ENCODE measurements around the gene TPRG1L. TPM values are rescaled to one million over a fixed set of nuclear protein-coding genes. Genes with fewer than 3 reads are reported as not detected.

The TPRG1L gene
- total and polyA plus RNA-seq, 4 donors: 24.1 to 46.6 (median 32.9) TPM

- H3K36me3 ChIP-seq (ENCODE audit: control insufficient read depth in 4 of 4, insufficient read depth in 4 of 4, low read length in 4 of 4): no peaks in the 10 kb centered on the region
- ATAC-seq (ENCODE audit: insufficient read depth, low FRiP score): no peak
- H3K27ac ChIP-seq (ENCODE audit: low read depth in 1 of 2, low read length in 1 of 2): no peak overlapping the region
- WGBS, 2 donors: 80 to 88% methylated on average over 9 of the region's 9 CpGs
- no peak for TF ChIP-seq CTCF (IDR thresholded peaks at IDR 0.05; ENCODE audit: control extremely low read depth, extremely low read depth)
- DNase-seq: no peak
- H3K9ac ChIP-seq (ENCODE audit: insufficient read depth in 1 of 2, low read length in 2 of 2): no peak overlapping the region
- peaks cover 0 to 20% (median 10%) of the 10 kb centered on the region in 5 donors for H3K4me1 ChIP-seq (ENCODE audit: control insufficient read depth in 5 of 5, insufficient read depth in 5 of 5, low read length in 5 of 5)
- no peak overlapping the region for H3K4me3 ChIP-seq
- H3K27me3 ChIP-seq (ENCODE audit: control insufficient read depth in 3 of 3, insufficient read depth in 3 of 3, low read length in 2 of 3): peaks cover 0 to 5% (median 0%) of the 10 kb centered on the region in 3 donors
- H3K9me3 ChIP-seq (ENCODE audit: control insufficient read depth in 4 of 4, insufficient read depth in 3 of 4, low read length in 3 of 4): no peaks in the 10 kb centered on the region
These were observed 45.2 kb downstream of the TPRG1L start for GRCh38 chr1:3669971-3670431.

GRCh38 chr1:3670823-3671265, 46.0 kb downstream of the TPRG1L start:
- DNase-seq: no peak
- no peaks in the 10 kb centered on the region for H3K9me3 ChIP-seq (ENCODE audit: control insufficient read depth in 4 of 4, insufficient read depth in 3 of 4, low read length in 3 of 4)
- peaks cover 0 to 20% (median 10%) of the 10 kb centered on the region in 5 donors for H3K4me1 ChIP-seq (ENCODE audit: control insufficient read depth in 5 of 5, insufficient read depth in 5 of 5, low read length in 5 of 5)
- WGBS, 2 donors: 87 to 90% methylated on average over 14 to 15 of the region's 15 CpGs
- no peak overlapping the region for H3K4me3 ChIP-seq
- ATAC-seq (ENCODE audit: insufficient read depth, low FRiP score): no peak
- no peaks in the 10 kb centered on the region for H3K36me3 ChIP-seq (ENCODE audit: control insufficient read depth in 4 of 4, insufficient read depth in 4 of 4, low read length in 4 of 4)
- H3K9ac ChIP-seq (ENCODE audit: insufficient read depth in 1 of 2, low read length in 2 of 2): no peak overlapping the region
- TF ChIP-seq CTCF (IDR thresholded peaks at IDR 0.05; ENCODE audit: control extremely low read depth, extremely low read depth): no peak
- H3K27ac ChIP-seq (ENCODE audit: low read depth in 1 of 2, low read length in 1 of 2): no peak overlapping the region
- H3K27me3 ChIP-seq (ENCODE audit: control insufficient read depth in 3 of 3, insufficient read depth in 3 of 3, low read length in 2 of 3): peaks cover 0 to 5% (median 0%) of the 10 kb centered on the region in 3 donors

- H3K4me1 ChIP-seq (ENCODE audit: control insufficient read depth in 5 of 5, insufficient read depth in 5 of 5, low read length in 5 of 5): peaks cover 0 to 20% (median 10%) of the 10 kb centered on the region in 5 donors
- no peak for DNase-seq
- TF ChIP-seq CTCF (IDR thresholded peaks at IDR 0.05; ENCODE audit: control extremely low read depth, extremely low read depth): no peak
- H3K4me3 ChIP-seq: no peak overlapping the region
- 61 to 74% methylated on average over 29 of the region's 29 CpGs for WGBS, 2 donors
- no peak overlapping the region for H3K27ac ChIP-seq (ENCODE audit: low read depth in 1 of 2, low read length in 1 of 2)
- peaks cover 0 to 5% (median 0%) of the 10 kb centered on the region in 3 donors for H3K27me3 ChIP-seq (ENCODE audit: control insufficient read depth in 3 of 3, insufficient read depth in 3 of 3, low read length in 2 of 3)
- no peak for ATAC-seq (ENCODE audit: insufficient read depth, low FRiP score)
- H3K9me3 ChIP-seq (ENCODE audit: control insufficient read depth in 4 of 4, insufficient read depth in 3 of 4, low read length in 3 of 4): no peaks in the 10 kb centered on the region
- H3K9ac ChIP-seq (ENCODE audit: insufficient read depth in 1 of 2, low read length in 2 of 2): no peak overlapping the region
- H3K36me3 ChIP-seq (ENCODE audit: control insufficient read depth in 4 of 4, insufficient read depth in 4 of 4, low read length in 4 of 4): no peaks in the 10 kb centered on the region
These were observed 46.8 kb downstream of the TPRG1L start for GRCh38 chr1:3671371-3672180.
